CMK (cell line): ENCODE data around the gene EIF4G1.
"Not testable (repeated sequence)": the region's sequence is repeated elsewhere in the genome, so short reads cannot be mapped to it uniquely, and the experiment has no call there.

Experiments used
- DNase-seq: peaks from one replicate; pipeline ENCODE4 v3.0.0-alpha.2; 2010; ENCODE audit warnings: low read depth

EIF4G1 gene

DNA sequence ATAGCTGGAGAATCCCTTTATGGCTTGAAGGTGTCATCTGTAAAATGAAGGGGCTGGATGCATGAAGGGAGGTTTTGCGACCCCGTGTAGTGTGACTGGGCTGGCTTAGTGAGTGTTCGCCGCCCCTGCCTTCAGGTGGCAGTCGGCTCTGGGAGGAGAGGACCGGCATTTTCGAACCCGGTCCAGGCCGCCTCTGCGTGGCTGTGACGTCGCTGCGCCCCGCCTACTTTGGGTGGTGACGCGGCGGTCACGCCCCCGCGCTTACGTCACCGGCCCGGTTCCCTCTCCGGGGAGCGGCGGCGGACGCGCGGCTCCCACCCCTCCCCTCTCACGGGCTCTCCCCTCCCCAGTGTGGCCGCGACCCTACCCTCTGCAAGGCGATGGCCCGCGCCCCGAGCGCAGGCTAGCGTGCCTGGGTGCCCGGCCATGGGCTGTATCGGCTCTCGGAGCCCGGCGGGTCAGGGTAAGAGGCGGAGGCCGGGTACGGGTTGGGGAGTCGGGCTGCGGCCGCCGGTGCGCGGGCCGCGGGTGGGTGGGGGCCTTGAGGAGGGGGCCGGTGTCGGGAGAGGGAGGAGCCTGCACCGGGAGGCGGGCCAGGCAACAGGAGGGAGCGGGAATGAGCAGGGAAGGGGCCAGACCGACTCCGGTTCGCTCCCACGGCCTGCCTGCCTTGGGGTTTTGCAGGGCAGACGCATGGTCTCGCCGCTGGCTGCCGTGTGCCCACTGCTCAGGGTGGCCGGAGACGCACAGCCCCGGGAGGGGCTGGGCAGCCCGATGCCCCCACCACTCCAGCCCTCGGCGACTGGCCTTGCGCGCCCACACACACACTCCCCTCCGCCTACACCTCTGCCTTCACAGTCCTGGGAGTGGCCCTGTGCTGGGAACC is 21.5 kb downstream of the EIF4G1 start:
- no peak for DNase-seq

DNA sequence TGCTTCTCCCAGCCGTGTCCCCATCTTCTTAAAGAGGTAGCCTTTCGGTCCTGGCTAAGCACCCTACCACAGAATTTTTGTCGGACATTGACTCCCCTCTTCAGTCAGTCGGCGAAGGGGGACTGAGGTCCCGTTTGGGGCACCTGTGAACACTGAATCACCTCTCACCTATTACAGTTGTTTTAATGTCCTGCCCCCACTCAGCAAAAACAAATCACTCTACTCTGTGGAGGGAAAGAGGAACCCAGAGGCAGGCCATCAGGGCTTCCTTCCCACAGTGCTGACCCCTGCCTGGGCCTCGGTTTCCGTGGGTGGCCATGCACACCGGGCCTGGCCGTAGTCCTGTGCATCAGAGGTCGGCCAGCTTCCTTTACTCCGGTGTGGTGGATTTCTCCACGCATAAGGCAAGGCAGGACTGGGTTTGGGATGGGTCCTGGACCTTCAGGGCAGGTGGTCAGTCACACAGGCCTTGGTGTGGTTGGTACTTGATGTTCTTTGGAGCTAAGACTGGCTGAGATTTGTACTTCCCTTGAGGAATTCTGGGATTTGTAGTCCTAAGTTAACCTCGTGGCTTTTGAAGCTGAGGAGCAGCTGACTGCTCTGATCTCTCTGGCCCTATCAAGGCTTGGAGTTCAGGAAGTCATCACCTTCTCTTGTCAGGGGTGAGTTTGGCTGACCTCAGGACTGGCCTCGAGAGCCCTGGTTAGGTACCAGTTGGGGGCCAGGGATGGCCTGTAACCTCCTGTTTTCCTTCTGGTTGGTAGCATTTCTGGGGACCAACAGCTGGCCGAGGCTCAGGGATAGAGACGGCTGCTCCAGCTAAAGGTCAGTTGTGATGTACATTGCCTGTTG is 22.4 kb downstream of the EIF4G1 start:
- DNase-seq, result no peak

DNA sequence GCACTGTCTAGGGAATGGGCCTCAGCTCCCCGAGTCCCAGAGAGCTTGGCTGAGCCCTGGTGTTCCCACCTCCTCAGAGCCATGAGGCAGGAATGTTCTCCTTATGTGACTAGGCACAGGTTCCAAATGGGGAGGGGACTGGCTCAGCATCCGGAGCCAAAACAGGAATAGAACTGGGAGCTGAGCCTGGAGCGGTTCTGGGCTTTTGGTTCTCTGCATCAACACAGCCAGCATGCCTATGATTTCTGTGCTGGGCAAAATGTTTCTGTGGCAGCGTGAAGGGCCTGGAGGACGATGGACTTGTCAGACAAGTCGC is 23.0 kb downstream of the EIF4G1 start, which contains the start of gene FAM131A:
FAM131A (plus strand) TSS at position 202 of the 316 bp plus-strand sequence; CDS start at position 233, 31 bp downstream.
- no peak for DNase-seq

GRCh38 chr3:184337981-184338380 is 23.6 kb downstream of the EIF4G1 start:
- DNase-seq, result no peak

GRCh38 chr3:184338511-184338945 is 24.1 kb downstream of the EIF4G1 start:
- DNase-seq, result no peak

DNA sequence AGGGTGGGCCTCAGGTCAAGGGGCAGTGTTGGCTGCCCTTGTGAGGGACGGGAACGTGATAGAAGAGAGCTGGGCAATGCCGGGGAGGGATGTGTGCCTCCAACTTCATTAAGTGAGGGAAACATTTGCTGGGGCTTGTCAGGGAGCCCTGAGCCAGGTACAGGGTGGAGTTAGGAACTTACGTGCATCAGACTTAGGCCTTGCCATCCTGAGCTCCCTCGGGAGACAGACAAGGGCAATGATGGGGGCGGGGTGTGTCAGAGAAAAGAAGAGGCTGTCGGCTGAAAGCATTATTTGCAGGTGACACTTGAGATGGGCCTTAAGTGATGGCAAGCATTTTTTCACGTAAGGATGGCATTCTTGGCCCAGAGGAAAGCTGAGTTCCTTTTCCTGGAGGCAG is 24.6 kb downstream of the EIF4G1 start:
- DNase-seq, result no peak

DNA sequence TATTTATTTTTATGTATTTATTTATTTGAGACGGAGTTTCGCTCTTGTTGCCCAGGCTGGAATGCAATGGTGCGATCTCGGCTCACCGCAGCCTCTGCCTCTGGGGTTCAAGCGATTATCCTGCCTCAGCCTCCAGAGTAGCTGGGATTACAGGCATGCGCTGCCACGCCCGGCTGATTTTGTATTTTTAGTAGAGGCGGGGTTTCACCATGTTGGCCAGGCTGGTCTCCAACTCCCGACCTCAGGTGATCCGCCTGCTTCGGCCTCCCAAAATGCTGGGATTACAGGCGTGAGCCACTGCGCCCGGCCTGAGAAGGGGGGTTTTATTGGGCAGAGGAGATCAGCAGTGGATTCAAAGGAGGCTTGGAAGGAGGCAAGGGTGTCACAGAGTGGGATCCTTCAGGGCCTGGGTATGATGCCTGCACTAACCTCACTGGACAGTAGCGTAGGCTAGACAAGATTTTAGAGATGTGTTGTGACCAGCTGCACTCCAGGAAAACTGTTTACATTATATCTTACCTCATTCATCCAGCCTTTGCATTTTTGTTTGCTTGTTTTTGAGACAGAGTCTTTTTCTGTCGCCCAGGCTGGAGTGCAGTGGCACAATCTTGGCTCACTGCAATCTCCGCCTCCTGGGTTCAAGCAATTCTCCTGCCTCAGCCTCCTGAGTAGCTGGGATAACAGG is 25.2 kb downstream of the EIF4G1 start:
- not testable (repeated sequence) for DNase-seq

DNA sequence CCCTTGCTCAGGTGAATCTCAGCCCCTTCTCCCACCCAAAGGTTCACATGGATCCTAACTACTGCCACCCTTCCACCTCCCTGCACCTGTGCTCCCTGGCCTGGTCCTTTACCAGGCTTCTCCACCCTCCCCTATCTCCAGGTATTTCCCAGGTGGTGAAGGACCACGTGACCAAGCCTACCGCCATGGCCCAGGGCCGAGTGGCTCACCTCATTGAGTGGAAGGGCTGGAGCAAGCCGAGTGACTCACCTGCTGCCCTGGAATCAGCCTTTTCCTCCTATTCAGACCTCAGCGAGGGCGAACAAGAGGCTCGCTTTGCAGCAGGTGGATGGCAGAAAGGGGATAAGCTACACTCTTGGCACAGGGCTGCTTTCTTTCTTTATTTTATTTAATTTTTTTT is 27.5 kb downstream of the EIF4G1 start:
- DNase-seq, result no peak

DNA sequence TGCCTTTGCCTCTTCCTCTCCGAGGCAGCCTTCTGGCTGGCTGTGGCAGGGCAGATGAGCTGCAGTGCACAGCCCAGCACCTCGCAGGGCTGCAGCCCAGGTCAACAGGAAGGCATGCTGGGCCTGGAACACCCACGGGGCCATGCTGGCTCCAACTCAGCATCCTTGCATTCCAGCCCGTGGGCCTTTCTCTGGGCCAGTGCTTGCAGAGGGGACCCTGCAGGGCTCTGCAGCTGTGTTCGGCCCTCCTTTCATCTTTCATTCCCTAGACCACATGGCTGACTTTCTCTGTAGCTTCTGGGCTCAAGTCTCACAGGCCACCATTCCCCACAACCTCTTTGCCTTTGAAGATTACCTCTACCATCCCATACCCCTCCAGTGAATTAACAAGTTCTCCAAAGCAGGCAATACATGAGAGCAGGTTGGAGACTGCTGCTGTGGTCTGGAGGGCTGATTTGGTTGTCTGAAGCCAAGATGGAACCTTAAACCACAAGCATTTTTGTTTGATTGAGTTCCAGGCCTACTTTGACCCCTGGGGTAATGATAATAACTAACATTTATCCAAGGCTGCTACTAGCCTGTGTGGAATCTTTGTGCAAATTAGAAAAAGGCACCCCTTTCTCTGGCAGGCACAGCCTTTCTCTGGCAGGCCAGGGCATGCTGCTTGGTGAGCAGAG is 28.9 kb downstream of the EIF4G1 start:
- no peak for DNase-seq

GRCh38 chr3:184344579-184345316 is 30.3 kb downstream of the EIF4G1 start:
- DNase-seq, result no peak

DNA sequence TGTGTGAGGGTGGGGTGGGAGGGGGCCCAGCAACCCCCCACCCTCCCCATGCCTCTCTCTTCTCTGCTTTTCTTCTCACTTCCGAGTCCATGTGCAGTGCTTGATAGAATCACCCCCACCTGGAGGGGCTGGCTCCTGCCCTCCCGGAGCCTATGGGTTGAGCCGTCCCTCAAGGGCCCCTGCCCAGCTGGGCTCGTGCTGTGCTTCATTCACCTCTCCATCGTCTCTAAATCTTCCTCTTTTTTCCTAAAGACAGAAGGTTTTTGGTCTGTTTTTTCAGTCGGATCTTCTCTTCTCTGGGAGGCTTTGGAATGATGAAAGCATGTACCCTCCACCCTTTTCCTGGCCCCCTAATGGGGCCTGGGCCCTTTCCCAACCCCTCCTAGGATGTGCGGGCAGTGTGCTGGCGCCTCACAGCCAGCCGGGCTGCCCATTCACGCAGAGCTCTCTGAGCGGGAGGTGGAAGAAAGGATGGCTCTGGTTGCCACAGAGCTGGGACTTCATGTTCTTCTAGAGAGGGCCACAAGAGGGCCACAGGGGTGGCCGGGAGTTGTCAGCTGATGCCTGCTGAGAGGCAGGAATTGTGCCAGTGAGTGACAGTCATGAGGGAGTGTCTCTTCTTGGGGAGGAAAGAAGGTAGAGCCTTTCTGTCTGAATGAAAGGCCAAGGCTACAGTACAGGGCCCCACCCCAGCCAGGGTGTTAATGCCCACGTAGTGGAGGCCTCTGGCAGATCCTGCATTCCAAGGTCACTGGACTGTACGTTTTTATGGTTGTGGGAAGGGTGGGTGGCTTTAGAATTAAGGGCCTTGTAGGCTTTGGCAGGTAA is 31.1 kb downstream of the EIF4G1 start:
- no peak for DNase-seq

DNA sequence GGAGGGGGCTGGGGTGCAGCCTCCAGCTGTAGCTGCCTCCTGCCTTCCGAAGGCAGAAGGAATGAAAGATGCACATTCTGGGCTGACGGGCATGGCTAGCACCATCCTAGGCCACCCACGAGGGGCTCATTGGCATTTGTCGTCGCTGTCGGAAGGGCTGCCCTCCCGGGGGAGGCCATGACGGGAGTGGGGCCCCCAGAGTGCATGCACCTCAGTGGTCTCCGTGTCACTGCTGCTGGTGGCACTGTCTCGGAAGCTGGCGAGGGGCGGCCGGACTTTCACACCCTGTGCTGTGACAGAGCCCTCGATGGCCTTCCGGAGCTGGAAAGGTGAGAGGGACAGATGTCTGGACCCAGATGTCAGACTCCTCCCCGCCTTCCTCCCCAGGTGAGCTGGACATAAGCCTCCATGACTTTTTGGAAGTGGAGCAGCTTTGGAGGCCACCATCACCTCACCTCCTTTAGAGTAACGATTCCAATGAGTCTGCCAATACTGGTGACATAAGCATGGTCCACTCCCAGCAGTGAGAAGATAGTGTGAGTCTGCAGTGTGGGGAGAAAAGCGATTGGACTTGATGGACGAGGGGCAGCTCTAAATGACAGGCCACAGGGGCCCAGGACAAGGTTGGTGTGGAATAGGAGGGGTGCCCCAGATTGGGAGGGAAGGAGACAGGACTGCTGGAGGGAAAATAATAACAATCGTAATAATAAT is 32.2 kb downstream of the EIF4G1 start:
- no peak for DNase-seq

- no peak for DNase-seq
Observed at GRCh38 chr3:184347321-184348056, 33.1 kb downstream of the EIF4G1 start.

DNA sequence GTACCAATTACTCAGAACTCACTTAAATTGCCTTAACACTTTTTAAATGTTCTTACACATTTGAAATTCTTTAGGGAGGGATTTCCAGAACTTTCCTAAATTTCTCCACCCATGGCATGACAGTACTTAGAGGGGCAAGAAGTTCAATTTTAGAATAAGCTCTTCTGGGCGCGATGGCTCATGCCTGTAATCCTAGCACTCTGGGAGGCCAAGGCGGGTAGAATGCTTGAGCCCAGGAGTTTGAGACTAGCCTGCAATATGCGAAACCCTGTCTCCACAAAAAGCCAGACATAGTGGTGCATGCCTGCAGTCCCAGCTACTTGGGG is 33.6 kb downstream of the EIF4G1 start:
- DNase-seq, result no peak

DNA sequence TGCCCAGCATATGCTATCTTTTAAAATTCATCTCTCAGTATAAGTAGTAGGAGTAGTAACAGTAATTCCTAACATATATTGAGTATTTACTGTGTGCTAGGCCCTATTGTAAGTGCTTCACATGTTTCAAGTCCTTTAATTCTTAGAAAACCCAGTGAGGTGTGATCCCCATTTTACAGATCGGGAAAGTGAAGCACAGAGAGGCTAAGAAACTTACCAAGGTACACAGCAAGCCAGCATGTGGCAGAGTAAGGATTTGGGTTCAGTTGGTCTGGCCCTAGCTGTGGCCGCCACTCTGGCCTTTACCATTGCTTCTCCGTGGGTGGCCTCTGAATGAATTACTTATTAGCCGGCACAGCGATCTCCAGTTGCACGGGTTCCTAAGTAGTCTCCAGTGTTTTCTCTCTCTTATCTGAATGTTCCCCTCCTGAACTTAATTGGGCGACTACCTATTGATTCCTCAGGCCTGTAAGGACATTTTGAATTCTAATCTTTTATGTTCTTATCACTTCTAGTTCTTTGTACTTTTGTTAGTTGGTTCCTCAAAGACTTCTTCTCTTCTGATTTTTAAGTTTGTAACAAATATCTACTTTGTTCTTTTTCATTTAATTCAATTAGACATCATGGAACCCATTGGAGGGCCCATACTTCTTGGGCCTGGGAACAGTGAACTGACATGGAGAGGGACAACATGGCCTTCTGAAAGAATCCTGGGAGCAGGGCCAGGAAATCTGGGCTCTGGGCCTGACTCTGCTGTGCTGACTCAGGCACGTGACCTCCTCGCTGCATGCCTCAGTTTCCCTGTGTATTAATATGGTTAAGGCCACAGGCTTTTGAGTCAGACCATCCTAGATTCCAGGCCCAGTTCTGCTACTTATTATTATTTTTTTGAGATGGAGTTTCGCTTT is 35.4 kb downstream of the EIF4G1 start:
- no peak for DNase-seq

GRCh38 chr3:184350618-184351017 is 36.2 kb downstream of the EIF4G1 start:
- DNase-seq, result no peak

GRCh38 chr3:184351511-184352148 is 37.2 kb downstream of the EIF4G1 start:
- DNase-seq, result no peak
